ENCODE results near the gene CNPY3. TPM values are rescaled to one million over a fixed set of nuclear protein-coding genes. Genes with fewer than 3 reads are reported as not detected.
"Not testable (repeated sequence)": the region's sequence is repeated elsewhere in the genome, so short reads cannot be mapped to it uniquely, and the experiment has no call there.

Gene CNPY3
- polyA plus RNA-seq, 1 donor from 2014 or later = 26.4 TPM

GRCh38 chr6:42947950-42948349 is 18.7 kb downstream of the CNPY3 start:
- Histone ChIP-seq H3K4me3 (ENCODE audit: low read length) (no peak overlapping the region), H3K27ac (ENCODE audit: low read length) (no peak overlapping the region), H3K27me3 (ENCODE audit: insufficient read depth, low read depth, low read length) (no peaks in the 10 kb centered on the region), H3F3A (ENCODE audit: insufficient read depth, low read length, poor library complexity, severe bottlenecking) (no peaks in the 10 kb centered on the region), H3K79me2 (replicated peaks; ENCODE audit: insufficient read depth, low read length) (no peaks in the 10 kb centered on the region), H3K9me2 (ENCODE audit: insufficient read depth, low read length) (no peaks in the 10 kb centered on the region), H3K9me3 (ENCODE audit: low read length) (no peaks in the 10 kb centered on the region), H3K36me3 (ENCODE audit: insufficient read depth, low read length) (no peaks in the 10 kb centered on the region), H4K20me1 (ENCODE audit: insufficient read depth) (no peaks in the 10 kb centered on the region), H3K4me2 (ENCODE audit: low read length) (no peak overlapping the region), H3K9ac (ENCODE audit: low read length) (no peak overlapping the region), H2AFZ (ENCODE audit: low read depth, low read length) (no peak overlapping the region)
- no peak for TF ChIP-seq TAF1 (IDR thresholded peaks at IDR 0.05; ENCODE audit: low read depth)
- no peak for TF ChIP-seq POLR2AphosphoS5 (IDR thresholded peaks at IDR 0.05)
- no peak for TF ChIP-seq SMC3 (conservative IDR thresholded peaks at IDR 0.05; ENCODE audit: poor library complexity)
- TF ChIP-seq EP300 (conservative IDR thresholded peaks at IDR 0.05; ENCODE audit: poor library complexity, severe bottlenecking) = no peak

- no peaks in the 10 kb centered on the region for H3K27me3 ChIP-seq (ENCODE audit: insufficient read depth, low read depth, low read length)
- no peak overlapping the region for H3K27ac ChIP-seq (ENCODE audit: low read length)
- no peaks in the 10 kb centered on the region for H3K36me3 ChIP-seq (ENCODE audit: insufficient read depth, low read length)
- no peak overlapping the region for H2AFZ ChIP-seq (ENCODE audit: low read depth, low read length)
- no peaks in the 10 kb centered on the region for H3K79me2 ChIP-seq (replicated peaks; ENCODE audit: insufficient read depth, low read length)
- no peaks in the 10 kb centered on the region for H4K20me1 ChIP-seq (ENCODE audit: insufficient read depth)
- no peaks in the 10 kb centered on the region for H3K9me2 ChIP-seq (ENCODE audit: insufficient read depth, low read length)
- H3K4me2 ChIP-seq (ENCODE audit: low read length) = no peak overlapping the region
- no peaks in the 10 kb centered on the region for H3F3A ChIP-seq (ENCODE audit: insufficient read depth, low read length, poor library complexity, severe bottlenecking)
- H3K4me3 ChIP-seq (ENCODE audit: low read length) = no peak overlapping the region
- TF ChIP-seq SMC3 (conservative IDR thresholded peaks at IDR 0.05; ENCODE audit: poor library complexity) = no peak
- no peak overlapping the region for H3K9ac ChIP-seq (ENCODE audit: low read length)
- no peaks in the 10 kb centered on the region for H3K9me3 ChIP-seq (ENCODE audit: low read length)
These were observed 23.1 kb downstream of the CNPY3 start for GRCh38 chr6:42952389-42952788.

GRCh38 chr6:42954405-42954804 is 25.1 kb downstream of the CNPY3 start:
- not testable (repeated sequence) for H3K9me3 ChIP-seq (ENCODE audit: low read length); H3K27ac ChIP-seq (ENCODE audit: low read length); H3F3A ChIP-seq (ENCODE audit: insufficient read depth, low read length, poor library complexity, severe bottlenecking); H4K20me1 ChIP-seq (ENCODE audit: insufficient read depth); H3K27me3 ChIP-seq (ENCODE audit: insufficient read depth, low read depth, low read length); H3K4me3 ChIP-seq (ENCODE audit: low read length); H3K79me2 ChIP-seq (replicated peaks; ENCODE audit: insufficient read depth, low read length); H2AFZ ChIP-seq (ENCODE audit: low read depth, low read length); H3K9me2 ChIP-seq (ENCODE audit: insufficient read depth, low read length); H3K36me3 ChIP-seq (ENCODE audit: insufficient read depth, low read length); H3K4me2 ChIP-seq (ENCODE audit: low read length); H3K9ac ChIP-seq (ENCODE audit: low read length)

- Histone ChIP-seq H3K27me3 (ENCODE audit: insufficient read depth, low read depth, low read length) (peaks cover 27% of the 10 kb centered on the region), H3K9me3 (ENCODE audit: low read length) (no peaks in the 10 kb centered on the region), H3K4me3 (ENCODE audit: low read length) (no peak overlapping the region), H3K27ac (ENCODE audit: low read length) (no peak overlapping the region), H3K9me2 (ENCODE audit: insufficient read depth, low read length) (no peaks in the 10 kb centered on the region), H4K20me1 (ENCODE audit: insufficient read depth) (no peaks in the 10 kb centered on the region), H3K79me2 (replicated peaks; ENCODE audit: insufficient read depth, low read length) (no peaks in the 10 kb centered on the region), H2AFZ (ENCODE audit: low read depth, low read length) (no peak overlapping the region), H3K9ac (ENCODE audit: low read length) (no peak overlapping the region), H3K4me2 (ENCODE audit: low read length) (no peak overlapping the region), H3K36me3 (ENCODE audit: insufficient read depth, low read length) (no peaks in the 10 kb centered on the region), H3F3A (ENCODE audit: insufficient read depth, low read length, poor library complexity, severe bottlenecking) (no peaks in the 10 kb centered on the region)
- no peak for TF ChIP-seq SMC3 (conservative IDR thresholded peaks at IDR 0.05; ENCODE audit: poor library complexity)
- no peak for TF ChIP-seq REST (IDR thresholded peaks at IDR 0.05; ENCODE audit: borderline replicate concordance)
- TF ChIP-seq MXI1 (conservative IDR thresholded peaks at IDR 0.05; ENCODE audit: poor library complexity, severe bottlenecking) = no peak
- TF ChIP-seq EP300 (conservative IDR thresholded peaks at IDR 0.05; ENCODE audit: poor library complexity, severe bottlenecking) = no peak
- TF ChIP-seq EZH2 (IDR thresholded peaks at IDR 0.05; ENCODE audit: borderline replicate concordance, insufficient read depth, low read length, poor library complexity, severe bottlenecking) = no peak
- TF ChIP-seq RAD21 (conservative IDR thresholded peaks at IDR 0.05) = no peak
- no peak for TF ChIP-seq POLR2AphosphoS5 (IDR thresholded peaks at IDR 0.05)
- no peak for TF ChIP-seq CTCF (IDR thresholded peaks at IDR 0.05; ENCODE audit: poor library complexity, severe bottlenecking)
- TF ChIP-seq TAF1 (IDR thresholded peaks at IDR 0.05; ENCODE audit: low read depth) = no peak
These were observed 28.8 kb downstream of the CNPY3 start for GRCh38 chr6:42958125-42958524.
